ENCODE results near the gene SDF2.
A peak's percentile ranks its signal among the peaks of the same experiment; 100 is the strongest.

Gene SDF2

GRCh38 chr17:28661635-28662526 lies at the start of gene SDF2, which contains the start of gene SUPT6H:
Gene SDF2, minus strand, starts transcription at chr17:28661906. Its CDS starts 30 bp downstream, at chr17:28661876.
Gene SUPT6H, plus strand, starts transcription at chr17:28662205. Its CDS starts 11,197 bp downstream, at chr17:28673402.
- FAIRE-seq (no peak), DNase-seq (ENCODE audit: insufficient read length, low spot score) (peak; percentile 81)
- no peak for TF ChIP-seq CTCF (IDR thresholded peaks at IDR 0.05; ENCODE audit: insufficient read depth, missing control alignments)

- no peak for FAIRE-seq
- TF ChIP-seq CTCF (IDR thresholded peaks at IDR 0.05; ENCODE audit: insufficient read depth, missing control alignments), result no peak
Observed at GRCh38 chr17:28710861-28711722, 49.4 kb upstream of the SDF2 start.

GRCh38 chr17:28707339-28707720 lies 45.6 kb upstream of the SDF2 start:
- no peak for TF ChIP-seq CTCF (IDR thresholded peaks at IDR 0.05; ENCODE audit: insufficient read depth, missing control alignments)
- FAIRE-seq, result no peak

More at GRCh38 chr17:28710861-28711722, 49.4 kb upstream of the SDF2 start:
- DNase-seq (ENCODE audit: insufficient read length, low spot score), result peak; percentile 95

GRCh38 chr17:28706471-28707338 lies 45.0 kb upstream of the SDF2 start:
- no peak for FAIRE-seq

More at GRCh38 chr17:28707339-28707720, 45.6 kb upstream of the SDF2 start:
- DNase-seq (ENCODE audit: insufficient read length, low spot score), result no peak

GRCh38 chr17:28705728-28706334 lies 44.1 kb upstream of the SDF2 start:
- no peak for DNase-seq (ENCODE audit: insufficient read length, low spot score)
- no peak for TF ChIP-seq CTCF (IDR thresholded peaks at IDR 0.05; ENCODE audit: insufficient read depth, missing control alignments)
- FAIRE-seq, result no peak

More at GRCh38 chr17:28706471-28707338, 45.0 kb upstream of the SDF2 start:
- DNase-seq (ENCODE audit: insufficient read length, low spot score), result no peak
- no peak for TF ChIP-seq CTCF (IDR thresholded peaks at IDR 0.05; ENCODE audit: insufficient read depth, missing control alignments)

- no peak for DNase-seq (ENCODE audit: insufficient read length, low spot score)
- no peak for FAIRE-seq
- no peak for TF ChIP-seq CTCF (IDR thresholded peaks at IDR 0.05; ENCODE audit: insufficient read depth, missing control alignments)
Observed at GRCh38 chr17:28705074-28705659, 43.5 kb upstream of the SDF2 start.

All from D721Med (cell line).